ENCODE measurements around the gene YLPM1.

The YLPM1 gene

GRCh38 chr14:74793506-74794155 lies 30.5 kb downstream of the YLPM1 start:
- no peak for DNase-seq (ENCODE audit: low read depth)

GRCh38 chr14:74794947-74795346 lies 31.8 kb downstream of the YLPM1 start:
- DNase-seq (ENCODE audit: low read depth), result no peak

- no peak for DNase-seq (ENCODE audit: low read depth)
Observed at GRCh38 chr14:74799765-74800164, 36.6 kb downstream of the YLPM1 start.

- no peak for DNase-seq (ENCODE audit: low read depth)
Observed at GRCh38 chr14:74800780-74801179, 37.7 kb downstream of the YLPM1 start.

GRCh38 chr14:74801396-74801795 lies 38.3 kb downstream of the YLPM1 start:
- DNase-seq (ENCODE audit: low read depth), result no peak

GRCh38 chr14:74804219-74804825 lies 41.2 kb downstream of the YLPM1 start:
- DNase-seq (ENCODE audit: low read depth), result no peak

- no peak for DNase-seq (ENCODE audit: low read depth)
Observed at GRCh38 chr14:74807853-74808545, 44.9 kb downstream of the YLPM1 start.

GRCh38 chr14:74816124-74816523 lies 53.0 kb downstream of the YLPM1 start:
- DNase-seq (ENCODE audit: low read depth), result no peak

- no peak for DNase-seq (ENCODE audit: low read depth)
Observed at GRCh38 chr14:74820288-74820687, 57.2 kb downstream of the YLPM1 start.

GRCh38 chr14:74821267-74821915 lies 58.3 kb downstream of the YLPM1 start:
- no peak for DNase-seq (ENCODE audit: low read depth)

GRCh38 chr14:74824997-74825396 lies 61.9 kb downstream of the YLPM1 start:
- DNase-seq (ENCODE audit: low read depth), result no peak

GRCh38 chr14:74826574-74826973 lies 63.5 kb downstream of the YLPM1 start:
- no peak for DNase-seq (ENCODE audit: low read depth)

GRCh38 chr14:74829251-74829650 lies 66.1 kb downstream of the YLPM1 start:
- no peak for DNase-seq (ENCODE audit: low read depth)

- no peak for DNase-seq (ENCODE audit: low read depth)
Observed at GRCh38 chr14:74832849-74833248, 69.7 kb downstream of the YLPM1 start.

- no peak for DNase-seq (ENCODE audit: low read depth)
Observed at GRCh38 chr14:74834692-74835392, 71.7 kb downstream of the YLPM1 start.

- DNase-seq (ENCODE audit: low read depth), result no peak
Observed at GRCh38 chr14:74835645-74836250, 72.6 kb downstream of the YLPM1 start.

- DNase-seq (ENCODE audit: low read depth), result no peak
Observed at GRCh38 chr14:74836251-74836960, 73.3 kb downstream of the YLPM1 start.

- no peak for DNase-seq (ENCODE audit: low read depth)
Observed at GRCh38 chr14:74838166-74838565, 75.0 kb downstream of the YLPM1 start.

- DNase-seq (ENCODE audit: low read depth), result no peak
Observed at GRCh38 chr14:74840603-74841030, 77.5 kb downstream of the YLPM1 start.

- DNase-seq (ENCODE audit: low read depth), result no peak
Observed at GRCh38 chr14:74841230-74842207, 78.4 kb downstream of the YLPM1 start.

Data from T-helper 22 cell (primary cell).